Islet of Langerhans (tissue), 1 donor: ENCODE results near the gene CD151.

ENCODE experiments used
- FAIRE-seq: peaks from one replicate; lab custom pipeline; 2011; peaks lifted over from hg19 to GRCh38; lab: Jason Lieb, UNC

CD151 gene

GRCh38 chr11:858053-858761 lies 25.5 kb downstream of the CD151 start:
- FAIRE-seq, result no peak

- no peak for FAIRE-seq
These were observed 26.1 kb downstream of the CD151 start for GRCh38 chr11:858762-859339.

- FAIRE-seq, result no peak
These were observed 26.8 kb downstream of the CD151 start for GRCh38 chr11:859394-860131.

GRCh38 chr11:860234-861104 lies 27.7 kb downstream of the CD151 start:
- FAIRE-seq, result no peak

- no peak for FAIRE-seq
These were observed 28.3 kb downstream of the CD151 start for GRCh38 chr11:861105-861479.

- no peak for FAIRE-seq
These were observed 29.4 kb downstream of the CD151 start for GRCh38 chr11:862081-862661.

- FAIRE-seq, result no peak
These were observed 29.9 kb downstream of the CD151 start for GRCh38 chr11:862696-863022.

GRCh38 chr11:863023-863909 lies 30.5 kb downstream of the CD151 start:
- no peak for FAIRE-seq

- no peak for FAIRE-seq
These were observed 31.4 kb downstream of the CD151 start for GRCh38 chr11:863910-864827.

- no peak for FAIRE-seq
These were observed 32.1 kb downstream of the CD151 start for GRCh38 chr11:864898-865297.

GRCh38 chr11:865462-866430 lies 33.0 kb downstream of the CD151 start:
- FAIRE-seq, result no peak

GRCh38 chr11:866481-866880 lies 33.7 kb downstream of the CD151 start:
- no peak for FAIRE-seq

GRCh38 chr11:867856-868358 lies 35.2 kb downstream of the CD151 start:
- FAIRE-seq, result no peak

- FAIRE-seq, result no peak
These were observed 35.6 kb downstream of the CD151 start for GRCh38 chr11:868394-868793.

GRCh38 chr11:868802-869201 lies 36.0 kb downstream of the CD151 start:
- no peak for FAIRE-seq

- no peak for FAIRE-seq
These were observed 36.8 kb downstream of the CD151 start for GRCh38 chr11:869399-870126.

GRCh38 chr11:870127-870413 lies 37.3 kb downstream of the CD151 start:
- FAIRE-seq, result no peak

GRCh38 chr11:870418-870817 lies 37.7 kb downstream of the CD151 start:
- FAIRE-seq, result no peak
